ENCODE results near the gene CRADD.
"Not testable (repeated sequence)": the region's sequence is repeated elsewhere in the genome, so short reads cannot be mapped to it uniquely, and the experiment has no call there.

Gene CRADD

DNA sequence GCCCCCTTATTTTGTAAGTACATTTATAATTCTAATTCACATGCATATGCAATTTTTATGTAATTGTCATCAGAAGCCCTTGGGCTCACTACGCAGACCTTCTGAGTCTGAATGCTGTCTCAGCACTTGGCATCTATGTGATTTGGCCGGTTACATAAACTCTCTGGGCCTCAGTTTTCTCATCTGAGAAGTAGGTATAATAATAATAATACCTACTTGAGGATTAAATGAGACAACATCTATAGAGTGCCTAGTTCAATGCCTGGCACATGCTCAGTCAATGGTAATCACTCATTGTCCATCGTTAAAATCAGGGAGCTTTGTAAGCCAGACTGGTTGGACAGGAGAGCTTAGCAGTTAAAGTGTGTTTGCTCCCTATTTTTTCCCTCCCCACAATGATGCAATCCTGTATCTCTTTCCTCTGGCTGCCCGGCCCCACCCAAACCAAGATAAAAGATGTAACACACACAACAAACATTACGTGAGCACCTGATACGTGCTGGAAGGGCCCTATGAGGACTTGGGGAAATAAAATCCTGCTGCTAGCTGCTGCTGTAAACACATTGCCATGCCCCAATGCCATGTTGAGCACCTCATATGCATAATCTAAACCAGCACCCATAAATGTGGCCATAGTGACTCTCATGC lies 235.0 kb downstream of the CRADD start:
- no peak for DNase-seq

DNA sequence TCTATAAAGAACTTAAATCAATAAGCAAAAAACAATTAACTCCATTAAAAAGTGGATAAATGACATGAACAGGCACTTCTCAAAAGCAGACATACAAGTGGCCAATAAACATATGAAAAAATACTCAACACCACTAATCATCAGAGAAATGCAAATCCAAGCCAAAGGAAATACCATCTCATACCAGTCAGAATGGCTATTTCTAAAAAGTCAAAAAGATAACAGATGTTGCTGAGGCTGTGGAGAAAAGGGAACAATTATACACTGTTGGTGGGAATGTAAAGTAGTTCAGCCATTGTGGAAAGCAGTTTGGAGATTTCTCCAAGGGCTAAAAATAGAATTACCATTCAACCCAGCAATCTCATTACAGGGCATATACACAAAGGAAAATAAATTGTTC lies 236.7 kb downstream of the CRADD start:
- DNase-seq: no peak

DNA sequence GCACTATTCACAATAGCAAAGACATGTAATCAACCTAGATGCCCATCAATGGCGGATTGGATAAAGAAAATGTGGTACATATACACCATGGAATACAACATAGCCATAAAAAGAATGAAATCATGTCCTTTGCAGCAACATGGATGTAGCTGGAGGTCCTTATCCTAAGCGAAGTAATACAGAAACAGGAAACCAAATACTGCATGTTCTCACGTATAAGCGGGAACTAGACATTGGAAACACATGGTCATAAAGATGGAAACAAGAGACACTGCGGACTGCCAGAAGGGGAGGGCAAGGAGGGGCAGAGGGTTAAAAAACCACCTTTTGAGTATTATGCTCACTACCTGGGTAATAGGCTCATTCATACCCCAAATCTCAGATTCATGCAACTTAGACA lies 237.1 kb downstream of the CRADD start:
- DNase-seq: no peak

DNA sequence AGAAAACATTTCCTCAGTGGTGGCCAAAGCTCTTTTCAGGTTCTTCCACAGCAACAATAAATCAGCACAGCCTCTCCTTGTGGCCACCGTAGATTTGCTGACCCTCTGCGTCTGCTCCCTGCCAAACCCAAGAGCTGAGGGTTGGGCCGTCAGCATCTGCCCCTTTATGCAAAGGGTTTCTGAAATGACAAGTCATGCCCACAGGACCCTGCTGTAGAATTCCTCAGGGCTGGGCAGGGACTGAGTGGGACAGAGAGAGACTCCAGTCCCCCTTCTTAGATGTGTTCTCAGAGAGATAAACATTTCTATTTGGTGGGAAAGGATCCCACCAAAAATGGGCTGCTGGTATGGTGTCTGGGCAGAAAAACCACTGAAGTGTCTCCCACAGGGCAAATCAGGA lies 238.2 kb downstream of the CRADD start:
- DNase-seq: no peak

DNA sequence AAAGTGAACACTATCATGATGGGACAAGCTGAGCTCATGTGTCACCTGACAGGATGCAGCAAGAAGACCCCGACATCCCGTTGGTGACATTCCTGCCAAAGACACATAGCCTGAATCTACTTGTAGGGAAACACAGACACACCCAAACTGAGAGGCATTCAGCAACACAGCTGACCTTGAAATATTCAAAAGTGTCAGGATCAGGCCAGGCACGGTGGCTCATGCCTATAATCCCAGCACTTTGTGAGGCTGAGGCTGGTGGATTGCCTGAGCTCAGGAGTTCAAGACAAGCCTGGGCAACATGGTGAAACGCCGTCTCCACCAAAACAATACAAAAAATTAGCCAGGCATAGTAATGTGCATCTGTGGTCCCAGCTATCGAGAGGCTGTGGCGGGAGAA lies 239.2 kb downstream of the CRADD start:
- DNase-seq: no peak

DNA sequence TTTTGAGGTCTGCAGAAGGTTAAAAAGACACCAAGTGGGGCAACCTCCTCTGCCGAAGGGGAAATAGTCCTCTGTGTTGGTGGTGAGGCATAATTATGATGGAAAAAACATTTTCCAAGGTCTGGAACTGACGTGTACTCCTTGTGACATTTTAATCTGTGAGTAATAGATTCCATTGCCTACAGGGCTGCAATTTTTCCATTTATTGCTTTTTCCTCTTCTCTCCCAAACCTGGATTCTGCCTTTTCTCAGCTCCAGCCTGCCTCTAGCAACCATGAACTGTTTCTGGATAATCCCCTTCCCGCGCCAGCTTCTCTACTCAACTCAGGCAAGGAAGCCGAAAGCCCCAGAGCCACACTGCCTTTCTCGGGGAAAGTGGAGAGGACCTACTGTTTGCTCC lies 241.1 kb downstream of the CRADD start:
- DNase-seq: no peak

DNA sequence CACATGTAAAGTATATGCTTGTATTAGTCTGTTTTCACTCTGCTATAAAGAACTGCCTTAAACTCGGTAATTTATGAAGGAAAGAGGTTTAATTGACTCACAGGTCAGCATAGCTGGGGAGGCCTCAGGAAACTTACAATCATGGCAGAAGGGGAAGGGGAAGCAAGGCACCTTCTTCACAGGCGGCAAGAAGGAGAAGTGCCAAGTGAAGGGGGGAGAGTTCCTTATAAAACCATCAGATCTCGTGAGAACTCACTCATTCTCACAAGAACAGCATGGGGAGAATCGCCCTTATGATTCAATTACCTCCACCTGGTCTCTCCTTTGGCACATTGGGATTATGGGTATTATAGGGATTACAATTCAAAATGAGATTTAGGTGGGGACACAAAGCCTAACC lies 241.7 kb downstream of the CRADD start:
- no peak for DNase-seq

DNA sequence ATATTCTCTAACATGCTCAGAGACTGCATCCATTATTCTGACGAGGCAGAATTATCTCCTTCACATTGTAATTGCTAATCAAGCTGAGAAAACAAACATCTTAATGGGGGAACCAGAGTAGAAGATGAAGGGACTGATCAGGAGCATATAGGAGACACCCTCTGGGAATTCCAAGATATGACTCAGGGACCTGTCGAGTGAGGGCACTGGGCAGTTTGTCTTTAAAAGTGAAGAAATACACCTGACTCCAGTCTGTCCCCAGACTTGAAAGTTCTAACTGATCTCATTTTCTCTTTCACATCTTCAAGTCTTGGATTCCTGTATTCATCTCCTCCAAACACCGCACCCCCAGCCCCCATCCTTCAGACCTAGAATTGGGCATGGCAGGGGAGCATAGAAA lies 244.3 kb downstream of the CRADD start:
- DNase-seq: no peak

DNA sequence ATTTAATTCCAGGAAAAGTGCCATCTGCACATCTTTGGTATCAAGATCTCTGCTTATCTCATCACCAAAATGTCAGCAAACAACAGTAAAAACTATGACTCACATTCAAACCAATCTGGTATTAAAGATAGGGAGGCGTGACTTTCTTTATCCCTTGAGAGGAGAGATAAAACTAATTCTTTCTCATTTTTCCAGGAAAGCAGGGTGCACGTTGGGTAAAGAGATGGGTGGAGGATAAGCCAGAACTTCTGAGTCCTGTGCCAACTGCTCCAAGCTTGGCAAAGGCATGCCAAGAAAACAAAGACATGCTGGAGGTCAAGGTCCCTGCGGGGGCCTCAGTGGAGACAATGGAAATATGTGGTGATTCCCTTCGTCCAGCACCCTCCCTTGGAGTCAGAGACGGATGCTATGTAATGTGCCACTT lies 245.4 kb downstream of the CRADD start:
- no peak for DNase-seq

DNA sequence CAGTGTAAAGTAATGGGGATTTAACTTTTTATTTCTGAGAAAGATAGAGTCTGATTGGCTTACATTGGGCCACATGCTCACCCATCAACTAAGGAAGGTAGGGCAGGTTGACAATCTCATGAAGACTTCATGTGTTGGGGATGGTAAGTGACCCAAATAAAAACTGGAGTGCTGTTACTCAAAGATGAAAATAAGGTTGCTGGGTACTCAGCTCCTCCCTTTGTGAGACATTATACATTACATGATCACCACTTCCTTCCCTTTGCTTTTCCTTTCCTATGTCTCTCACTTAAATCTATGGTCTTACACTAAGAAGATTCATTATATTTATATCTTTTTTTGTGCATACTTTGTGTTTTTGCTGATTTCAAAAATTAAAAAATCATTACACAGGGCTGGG lies 247.2 kb downstream of the CRADD start:
- no peak for DNase-seq

DNA sequence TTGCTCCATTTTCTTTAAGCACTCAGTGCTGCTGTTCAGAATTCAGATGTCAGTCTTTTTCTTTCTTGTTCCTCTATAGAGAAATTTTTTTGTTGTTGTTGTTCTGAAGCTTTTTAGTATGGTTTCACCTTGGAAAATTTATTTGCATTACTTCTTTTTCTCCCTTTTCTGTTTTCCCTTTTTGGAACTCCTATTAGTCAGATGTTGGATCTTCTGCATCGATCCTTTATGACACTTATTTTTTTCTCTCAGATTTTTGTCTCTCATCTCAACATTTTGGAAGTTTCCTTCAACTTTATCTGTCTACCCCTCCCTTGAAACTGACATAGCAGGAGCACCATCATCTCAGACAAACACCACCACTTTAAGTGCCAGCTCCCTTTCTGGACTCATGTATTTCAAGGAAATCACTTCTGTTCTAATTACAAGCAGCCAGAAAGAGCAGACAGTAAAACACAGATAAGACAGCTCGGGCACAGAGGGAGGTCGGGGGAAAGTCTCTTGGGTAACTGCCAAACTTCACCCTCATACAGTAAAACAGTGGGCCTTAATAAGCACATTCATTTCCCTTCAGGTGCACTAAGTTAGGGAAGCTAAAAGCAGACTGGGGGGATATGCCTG lies 248.5 kb downstream of the CRADD start:
- DNase-seq: no peak

DNA sequence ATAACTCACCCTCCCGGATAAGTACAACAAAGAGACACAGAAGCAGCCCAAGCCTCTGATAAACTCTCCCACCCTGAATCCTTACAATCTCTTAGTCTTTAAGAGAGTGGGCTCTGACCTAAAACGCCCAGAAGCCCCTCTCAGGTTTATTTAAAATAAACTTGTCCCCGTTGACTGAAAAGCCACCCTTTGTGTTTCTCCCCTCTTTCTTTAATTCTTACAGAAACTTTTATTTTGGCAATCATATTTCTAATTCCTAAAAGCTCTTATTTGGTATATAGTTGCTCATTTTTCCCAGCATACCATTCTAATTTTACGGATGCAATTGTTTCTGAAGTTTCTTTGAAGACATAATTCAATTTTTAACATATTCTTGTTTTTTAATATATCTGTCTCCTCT lies 249.1 kb downstream of the CRADD start:
- DNase-seq: no peak

DNA sequence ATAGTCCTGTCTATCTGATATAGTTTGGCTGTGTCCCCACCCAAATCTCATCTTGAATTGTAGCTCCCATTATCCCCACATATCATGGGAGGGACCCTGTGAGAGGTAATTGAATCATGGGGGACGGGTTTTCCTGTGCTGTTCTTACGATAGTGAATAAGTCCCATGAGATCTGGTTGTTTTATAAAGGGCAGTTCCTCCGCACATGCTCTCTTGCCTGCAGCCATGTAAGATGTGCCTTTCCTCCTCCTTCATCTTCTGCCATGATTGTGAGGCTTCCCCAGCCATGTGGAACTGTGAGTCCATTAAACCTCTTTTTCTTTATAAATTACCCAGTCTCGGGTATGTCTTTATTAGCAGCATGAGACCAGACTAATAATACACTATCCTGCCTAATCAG lies 251.9 kb downstream of the CRADD start:
- DNase-seq: not testable (repeated sequence)

DNA sequence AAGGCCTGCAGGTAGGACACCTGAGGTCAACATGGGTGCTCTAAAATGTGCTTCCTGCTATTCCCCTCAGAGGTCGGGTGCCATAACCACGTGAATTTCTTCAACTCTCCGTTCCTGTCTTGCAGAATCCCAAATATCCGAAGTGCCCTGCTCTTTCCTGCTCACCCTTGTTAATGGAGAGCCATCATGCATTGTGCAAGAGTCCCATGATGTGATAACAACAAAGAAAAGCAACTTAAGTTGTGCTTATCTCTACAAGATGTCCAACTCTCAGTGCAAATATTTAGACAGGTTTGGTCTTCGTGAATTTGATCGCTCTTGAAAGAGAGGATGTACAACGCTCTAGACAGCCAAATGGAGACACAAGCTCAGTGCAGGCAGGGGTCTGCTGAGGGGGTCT lies 260.6 kb downstream of the CRADD start:
- DNase-seq: no peak

DNA sequence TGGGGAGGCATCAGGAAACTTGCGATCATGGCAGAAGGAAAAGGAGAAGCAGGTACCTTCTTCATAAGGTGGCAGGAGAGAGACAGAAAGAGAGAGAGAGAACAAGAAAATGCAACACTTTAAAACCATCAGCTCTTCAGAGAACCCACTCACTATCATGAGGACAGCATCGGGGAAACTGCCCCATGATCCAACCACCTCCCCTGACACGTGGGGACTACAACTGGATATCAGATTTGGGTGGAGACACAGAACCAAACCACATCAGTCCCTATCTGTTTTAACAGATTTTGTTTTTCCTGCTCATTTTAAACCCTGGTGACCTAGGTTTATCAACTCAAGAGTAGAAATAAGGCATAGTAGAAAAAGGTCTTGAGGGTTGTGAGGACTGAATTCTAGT lies 261.1 kb downstream of the CRADD start:
- no peak for DNase-seq

DNA sequence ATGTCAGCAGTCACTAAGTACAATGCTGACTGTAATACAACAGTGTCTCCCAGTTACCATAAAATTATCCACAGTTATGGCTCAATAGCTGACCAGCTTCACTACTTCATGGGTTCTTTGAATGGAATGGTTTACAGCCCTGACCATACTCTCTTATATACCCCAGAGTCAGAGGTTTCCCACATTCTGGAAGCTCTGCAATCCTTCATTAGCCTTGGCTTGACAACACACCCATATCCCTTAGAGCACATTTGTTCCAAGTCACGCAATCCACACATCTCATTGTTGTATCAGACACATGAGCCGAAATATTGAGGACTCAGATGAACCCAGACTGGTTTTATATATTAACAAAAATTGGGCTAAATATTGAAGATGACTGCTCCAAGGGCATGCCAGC lies 261.8 kb downstream of the CRADD start:
- no peak for DNase-seq

DNA sequence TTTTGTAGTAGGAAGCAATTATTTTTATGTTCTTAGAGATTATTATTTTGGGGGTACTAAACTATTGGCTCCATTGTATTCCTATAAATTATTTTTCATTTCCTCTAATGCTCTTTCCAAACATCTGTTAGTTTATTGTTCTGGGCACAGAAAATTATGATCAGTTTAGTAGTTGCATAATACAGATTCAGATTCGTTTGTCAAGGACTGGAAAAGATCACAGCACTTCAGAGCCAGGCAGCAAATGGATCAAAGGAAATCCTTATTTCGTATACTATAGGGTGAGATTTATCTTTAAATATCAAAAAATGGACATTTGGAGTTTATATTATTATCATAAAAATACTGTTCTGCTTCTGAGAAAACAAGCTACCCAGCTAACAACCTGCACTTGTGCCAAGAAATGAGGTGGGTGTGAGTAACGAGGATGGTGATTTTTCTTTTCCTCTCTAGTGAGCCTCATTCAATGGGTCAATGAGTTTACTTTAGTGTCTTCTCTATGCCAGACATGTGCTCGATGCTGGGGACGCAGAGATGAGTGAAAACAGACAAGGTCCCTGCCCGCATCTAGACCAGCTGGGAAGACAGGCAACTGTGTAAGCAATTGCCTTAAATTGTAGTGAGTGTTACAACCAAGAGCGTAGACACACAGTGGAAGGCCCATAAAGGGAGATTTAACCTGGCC lies 262.6 kb downstream of the CRADD start:
- no peak for DNase-seq

DNA sequence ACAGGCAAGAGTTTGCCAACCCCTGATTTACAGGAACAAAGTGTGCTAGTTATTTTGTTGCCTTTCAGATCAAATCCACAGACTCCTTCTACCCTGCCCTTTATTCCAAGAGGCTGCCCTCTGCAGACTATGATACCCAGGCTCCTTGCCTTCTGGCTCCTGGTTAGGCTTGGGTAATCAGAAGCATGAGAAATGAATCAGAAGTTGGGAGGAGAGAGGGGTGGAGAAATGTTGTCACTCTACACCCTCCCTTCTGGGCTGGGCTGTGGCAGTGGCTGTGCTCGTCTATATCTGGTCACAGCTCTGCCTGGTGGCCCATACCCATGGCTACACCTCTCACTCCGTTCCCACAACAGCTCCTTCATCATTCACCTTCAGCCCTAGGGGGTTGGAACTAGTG lies 266.6 kb downstream of the CRADD start:
- DNase-seq: no peak

DNA sequence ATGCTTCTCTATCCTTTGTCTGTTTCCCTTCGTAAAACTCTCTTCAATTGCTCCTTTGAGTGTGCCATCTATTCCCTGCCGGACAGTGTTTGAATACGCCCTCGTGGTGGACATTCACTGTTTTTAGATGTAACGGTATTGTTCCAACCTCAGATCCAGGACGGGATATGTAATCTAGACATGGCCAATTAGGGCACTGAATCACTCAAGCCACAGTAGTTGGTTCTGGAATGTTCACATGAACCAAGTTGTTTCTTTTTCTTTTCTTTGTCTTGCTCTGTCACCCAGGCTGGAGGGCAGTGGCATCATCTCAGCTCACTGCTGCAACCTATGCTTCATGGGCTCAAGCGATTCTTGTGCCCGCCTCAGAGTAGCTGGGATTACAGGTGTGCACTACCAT lies 267.0 kb downstream of the CRADD start:
- DNase-seq: no peak

Data from NCI-H524 (cell line).